Breast epithelium (tissue), 4 donors: ENCODE data around the gene KCNH1. TPM values are rescaled to one million over a fixed set of nuclear protein-coding genes. Genes with fewer than 3 reads are reported as not detected.

ENCODE experiments used
- DNase-seq, 2 donors: peaks; one replicate each; pipeline ENCODE4 v3.0.0-alpha.2; 2019; ENCODE audit warnings: low spot score in 2 of 2
- H3K27ac ChIP-seq, 2 donors: fragments of 200-600 bp; sonication (generic) in 1 of 2; one replicate each; pipeline ENCODE4 v1.5.1; 2016 to 2019; ENCODE audit warnings: mild to moderate bottlenecking in 1 of 2
- H3K27me3 ChIP-seq, 2 donors: fragments of 200-600 bp; sonication (generic) in 1 of 2; one replicate each; pipeline versions ENCODE4 v1.5.1 to v1.6.0; 2017 to 2019; ENCODE audit warnings: control low read depth in 1 of 2, mild to moderate bottlenecking in 1 of 2
- H3K36me3 ChIP-seq: fragments of 200-600 bp; one replicate; pipeline ENCODE4 v1.5.1; 2019
- H3K4me1 ChIP-seq, 2 donors: fragments of 200-600 bp; sonication (generic); one replicate each; pipeline ENCODE4 v1.5.1; 2016 to 2019; ENCODE audit warnings: control low read depth in 1 of 2
- H3K4me3 ChIP-seq, 3 donors: fragments of 200-600 bp; sonication (generic); 1 replicate in 2 of 3; 2 replicates in 1 of 3; pipeline ENCODE4 v1.5.1; 2016 to 2019; ENCODE audit warnings: mild to moderate bottlenecking in 3 of 3, moderate library complexity in 2 of 3
- H3K9me3 ChIP-seq, 2 donors: fragments of 200-600 bp; sonication (generic) in 1 of 2; one replicate each; pipeline ENCODE4 v1.5.1; 2016 to 2019; ENCODE audit warnings: control low read depth in 1 of 2
- CTCF ChIP-seq, 3 donors: fragments of 450-650 bp; IDR thresholded peaks; one replicate each; pipeline ENCODE4 v1.5.1; 2016 to 2017; ENCODE audit warnings: antibody characterized with exemption in 3 of 3, mild to moderate bottlenecking in 3 of 3, moderate library complexity in 3 of 3
- POLR2A ChIP-seq: fragments of 450-650 bp; IDR thresholded peaks from one replicate; pipeline ENCODE4 v1.6.1; 2016; ENCODE audit warnings: antibody characterized with exemption, mild to moderate bottlenecking, moderate library complexity
- POLR2AphosphoS5 ChIP-seq, 3 donors: sonication (generic); formaldehyde crosslinking; IDR thresholded peaks; one replicate each; pipeline ENCODE4 v1.6.1; 2017; ENCODE audit warnings: antibody characterized with exemption in 3 of 3
- intact Hi-C: fragments of 100-400 bp; cut with DNase I; formaldehyde crosslinking; loops from one replicate; pipeline ENCODE4 v1.15.1; 2023; ENCODE audit warnings: low total_unique reads
- total RNA-seq, 3 donors: library from RNA; depleted of rRNA; stranded (reverse); fragments of >200 nt; gene quantifications; one replicate each; pipeline ENCODE4 v1.1.0, GENCODE V29; 2016

Gene KCNH1
- total RNA-seq, 3 donors from 2014 or later, result 0.32 to 1.3 TPM; not detected in 1

- no peaks in the 10 kb centered on the region for H3K9me3 ChIP-seq
- no peak overlapping the region for H3K4me3 ChIP-seq
- H3K36me3 ChIP-seq, result no peaks in the 10 kb centered on the region
- no peak for DNase-seq
- H3K27ac ChIP-seq, result no peak overlapping the region
- no peaks in the 10 kb centered on the region for H3K27me3 ChIP-seq
- intact Hi-C loops, result no loop called here
- no peaks in the 10 kb centered on the region for H3K4me1 ChIP-seq
- no peak for TF ChIP-seq CTCF (IDR thresholded peaks at IDR 0.05)
- TF ChIP-seq POLR2AphosphoS5 (IDR thresholded peaks at IDR 0.05), result no peak
- TF ChIP-seq POLR2A, result no peak
Measured at GRCh38 chr1:210910020-210910575, 223.8 kb downstream of the KCNH1 start.

- no peaks in the 10 kb centered on the region for H3K36me3 ChIP-seq
- no peak overlapping the region for H3K27ac ChIP-seq
- no peak for DNase-seq
- no peaks in the 10 kb centered on the region for H3K4me1 ChIP-seq
- no peaks in the 10 kb centered on the region for H3K9me3 ChIP-seq
- intact Hi-C loops, result no loop called here
- no peak for TF ChIP-seq POLR2A
- no peaks in the 10 kb centered on the region for H3K27me3 ChIP-seq
- no peak overlapping the region for H3K4me3 ChIP-seq
Measured at GRCh38 chr1:210908791-210909190, 225.2 kb downstream of the KCNH1 start.

DNA sequence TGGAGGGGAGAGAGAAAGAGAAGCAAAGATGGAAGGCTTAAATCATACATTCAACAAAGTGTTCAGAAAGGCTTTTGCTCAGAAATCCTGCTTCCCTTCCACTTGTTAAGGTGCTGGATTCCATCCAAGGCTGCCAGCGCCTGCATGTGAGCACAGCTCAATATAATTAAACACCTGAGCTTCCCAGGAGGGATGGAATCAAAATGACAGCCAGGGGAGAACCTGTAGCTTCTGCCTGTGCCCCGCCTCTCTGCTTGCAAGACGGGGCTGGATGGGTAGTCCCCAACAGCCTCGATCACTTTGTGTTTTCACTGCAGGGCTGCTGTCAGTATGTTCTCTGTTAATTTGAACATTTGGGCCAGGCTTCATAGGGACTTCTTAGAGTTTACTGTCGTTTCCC lies 225.7 kb downstream of the KCNH1 start:
- TF ChIP-seq POLR2AphosphoS5 (IDR thresholded peaks at IDR 0.05) (no peak), CTCF (IDR thresholded peaks at IDR 0.05) (no peak), POLR2A (no peak)

DNA sequence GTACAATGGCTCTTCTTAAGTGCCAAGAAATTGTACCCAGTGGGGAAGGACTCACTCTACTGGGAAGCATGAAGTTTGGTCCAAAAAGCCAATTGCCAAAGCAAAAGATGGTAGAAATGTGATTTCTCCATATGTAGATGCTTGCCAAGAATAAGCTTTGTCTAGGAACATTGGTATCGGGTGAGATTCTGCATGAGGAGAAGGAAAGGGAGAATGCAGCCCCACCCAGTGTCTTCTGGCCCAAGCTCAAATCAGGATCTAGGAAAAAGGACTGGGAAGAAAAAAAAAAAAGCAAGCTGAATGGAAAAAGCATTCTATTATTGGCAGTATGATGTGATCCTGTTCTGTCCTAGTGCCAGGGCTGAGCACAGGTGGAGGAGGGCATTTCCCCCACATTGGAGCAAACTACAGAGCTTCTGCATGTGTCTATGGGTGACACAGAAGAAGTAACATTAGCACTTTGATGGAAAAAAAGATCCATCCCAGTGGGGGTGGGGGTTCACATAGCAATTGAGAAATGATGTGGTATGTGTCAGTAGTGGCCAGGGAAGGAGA lies 226.6 kb downstream of the KCNH1 start:
- Histone ChIP-seq H3K4me1 (no peaks in the 10 kb centered on the region), H3K36me3 (no peaks in the 10 kb centered on the region), H3K27me3 (no peaks in the 10 kb centered on the region), H3K9me3 (no peaks in the 10 kb centered on the region), H3K4me3 (no peak overlapping the region), H3K27ac (no peak overlapping the region)
- no peak for TF ChIP-seq POLR2AphosphoS5 (IDR thresholded peaks at IDR 0.05)
- intact Hi-C loops, result no loop called here
- DNase-seq, result no peak

More for the DNA sequence above, 225.7 kb downstream of the KCNH1 start:
- intact Hi-C loops, result no loop called here
- no peak overlapping the region for H3K4me3 ChIP-seq
- H3K27me3 ChIP-seq, result no peaks in the 10 kb centered on the region
- no peaks in the 10 kb centered on the region for H3K4me1 ChIP-seq
- no peak for DNase-seq
- H3K9me3 ChIP-seq, result no peaks in the 10 kb centered on the region
- H3K27ac ChIP-seq, result no peak overlapping the region
- no peaks in the 10 kb centered on the region for H3K36me3 ChIP-seq

DNA sequence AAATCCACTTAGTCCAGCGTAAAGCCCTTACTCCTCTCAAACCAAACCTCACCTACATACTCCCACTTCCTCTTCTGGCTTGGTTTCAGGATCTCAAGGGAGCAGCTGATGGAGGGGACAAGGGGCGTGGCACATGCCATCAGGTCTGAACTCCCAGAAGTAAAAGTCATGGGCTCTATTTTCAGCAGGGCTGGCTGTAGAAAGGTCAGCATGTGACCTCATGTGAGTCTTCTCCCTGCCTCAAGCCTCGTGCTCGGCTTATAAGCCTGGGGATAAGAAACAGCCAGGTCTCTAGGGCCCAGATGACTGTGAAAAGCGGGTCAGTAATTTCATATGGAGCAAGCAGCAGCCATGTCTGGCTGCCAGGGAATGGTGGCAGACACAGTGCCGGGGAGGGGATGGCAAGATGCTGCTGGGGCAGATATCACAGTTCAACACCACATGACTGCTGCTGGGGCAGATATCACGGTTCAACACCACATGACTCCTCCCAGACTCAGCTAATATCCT lies 227.9 kb downstream of the KCNH1 start:
- no peak for DNase-seq
- Histone ChIP-seq H3K4me1 (no peaks in the 10 kb centered on the region), H3K36me3 (no peaks in the 10 kb centered on the region), H3K27me3 (no peaks in the 10 kb centered on the region), H3K27ac (no peak overlapping the region), H3K9me3 (no peaks in the 10 kb centered on the region), H3K4me3 (no peak overlapping the region)
- TF ChIP-seq POLR2A, result no peak
- no peak for TF ChIP-seq POLR2AphosphoS5 (IDR thresholded peaks at IDR 0.05)
- no peak for TF ChIP-seq CTCF (IDR thresholded peaks at IDR 0.05)
- intact Hi-C loops, result no loop called here

GRCh38 chr1:210905365-210905904 lies 228.5 kb downstream of the KCNH1 start:
- no peaks in the 10 kb centered on the region for H3K9me3 ChIP-seq
- H3K36me3 ChIP-seq, result no peaks in the 10 kb centered on the region
- no peak overlapping the region for H3K27ac ChIP-seq
- no peaks in the 10 kb centered on the region for H3K27me3 ChIP-seq
- intact Hi-C loops, result no loop called here
- no peak for DNase-seq
- no peak overlapping the region for H3K4me3 ChIP-seq
- TF ChIP-seq CTCF (IDR thresholded peaks at IDR 0.05) (no peak), POLR2AphosphoS5 (IDR thresholded peaks at IDR 0.05) (no peak), POLR2A (no peak)
- H3K4me1 ChIP-seq, result no peaks in the 10 kb centered on the region
